Stimulated activated CD8-positive, alpha-beta memory T cell treated with anti-CD3 and anti-CD28 coated beads, Interleukin-12 subunit alpha, Interleukin-12 subunit beta, amount 100 ng/mL, for 1 hour (primary cell): ENCODE data around the gene PHF12.
"Not testable (repeated sequence)": the region's sequence is repeated elsewhere in the genome, so short reads cannot be mapped to it uniquely, and the experiment has no call there.

Experiments
- DNase-seq: peaks from one replicate; pipeline ENCODE4 v3.0.0-alpha.2; 2020; ENCODE audit warnings: low read depth

PHF12 gene

DNA sequence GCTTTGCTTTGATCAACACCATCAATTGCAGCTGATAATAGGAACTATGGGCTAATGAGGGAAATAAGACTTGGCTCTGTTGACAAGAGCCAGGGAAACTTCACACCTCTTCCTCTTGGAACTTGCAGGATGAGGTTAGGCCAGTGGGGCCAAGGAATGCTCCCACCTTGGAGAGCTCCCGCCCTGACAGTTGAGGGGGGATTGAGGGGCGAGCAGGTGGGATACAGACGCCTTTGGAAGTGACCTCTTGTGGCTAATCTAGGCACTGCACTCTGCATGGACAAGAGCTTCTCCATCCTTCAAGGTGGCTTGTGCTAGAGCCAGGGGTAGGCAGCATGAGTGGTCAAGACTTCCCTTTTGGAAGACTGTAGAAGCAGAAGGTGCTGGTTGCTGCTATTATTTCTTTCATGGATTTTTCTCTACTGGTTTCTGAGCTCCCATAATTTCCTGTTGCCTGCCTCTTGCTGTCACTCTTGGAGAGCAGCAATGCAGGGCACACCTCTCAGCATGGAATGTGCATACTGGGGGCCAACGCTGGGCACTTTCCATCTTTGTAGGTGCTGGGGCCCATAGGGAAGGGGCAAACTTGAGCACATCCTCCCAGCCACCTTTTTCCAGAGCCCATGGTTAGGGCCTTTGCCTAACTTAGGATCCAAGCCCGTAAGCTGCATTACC lies 2.3 kb upstream of the PHF12 start:
- DNase-seq: peak; percentile 25

DNA sequence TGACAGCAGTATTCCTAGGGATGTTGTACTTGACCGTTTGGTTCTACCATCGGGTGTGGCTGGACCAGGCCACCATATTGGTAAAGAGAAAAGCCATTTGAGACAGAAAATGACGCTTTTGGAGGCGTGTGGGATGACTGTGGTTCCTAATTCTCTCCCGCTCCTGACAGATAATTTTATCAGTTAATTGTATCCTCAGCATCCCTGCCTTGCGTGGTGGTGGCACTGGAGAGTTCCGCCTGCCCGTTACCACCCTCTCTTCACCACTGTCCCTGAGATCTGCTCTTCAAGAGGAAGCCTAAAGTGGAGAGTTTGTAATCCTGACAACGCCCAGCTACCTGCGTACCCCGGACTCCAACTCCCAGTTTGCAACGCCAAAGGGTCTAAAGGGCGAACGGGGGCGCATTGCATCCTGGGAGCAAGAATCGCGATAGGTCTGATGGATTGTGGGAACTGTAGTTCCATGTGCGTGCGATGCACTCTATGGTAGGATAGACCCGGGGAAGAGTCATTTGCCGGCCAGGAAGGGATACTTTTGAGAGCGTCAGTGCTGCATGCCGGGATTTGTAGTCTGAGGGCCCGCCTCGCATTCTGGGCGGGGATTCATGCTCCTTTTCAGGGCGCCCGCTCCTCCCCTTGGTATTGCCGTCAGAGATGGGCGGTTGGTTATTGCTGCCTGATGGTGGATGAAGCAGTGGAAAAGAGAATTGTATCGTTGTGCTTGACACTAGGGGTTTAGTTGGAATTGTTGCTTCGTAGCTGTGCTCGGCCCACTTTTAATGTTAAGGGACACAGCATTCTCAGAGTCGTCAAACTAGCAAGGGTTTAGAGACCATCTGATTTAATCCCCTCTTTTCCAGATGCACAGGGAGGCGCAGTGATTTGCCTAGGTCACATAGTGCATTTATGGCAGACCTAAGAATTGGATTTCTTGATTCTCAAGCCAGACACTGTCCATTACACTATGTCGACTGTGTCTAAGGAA lies 965 bp upstream of the PHF12 start:
- DNase-seq: peak; percentile 90

DNA sequence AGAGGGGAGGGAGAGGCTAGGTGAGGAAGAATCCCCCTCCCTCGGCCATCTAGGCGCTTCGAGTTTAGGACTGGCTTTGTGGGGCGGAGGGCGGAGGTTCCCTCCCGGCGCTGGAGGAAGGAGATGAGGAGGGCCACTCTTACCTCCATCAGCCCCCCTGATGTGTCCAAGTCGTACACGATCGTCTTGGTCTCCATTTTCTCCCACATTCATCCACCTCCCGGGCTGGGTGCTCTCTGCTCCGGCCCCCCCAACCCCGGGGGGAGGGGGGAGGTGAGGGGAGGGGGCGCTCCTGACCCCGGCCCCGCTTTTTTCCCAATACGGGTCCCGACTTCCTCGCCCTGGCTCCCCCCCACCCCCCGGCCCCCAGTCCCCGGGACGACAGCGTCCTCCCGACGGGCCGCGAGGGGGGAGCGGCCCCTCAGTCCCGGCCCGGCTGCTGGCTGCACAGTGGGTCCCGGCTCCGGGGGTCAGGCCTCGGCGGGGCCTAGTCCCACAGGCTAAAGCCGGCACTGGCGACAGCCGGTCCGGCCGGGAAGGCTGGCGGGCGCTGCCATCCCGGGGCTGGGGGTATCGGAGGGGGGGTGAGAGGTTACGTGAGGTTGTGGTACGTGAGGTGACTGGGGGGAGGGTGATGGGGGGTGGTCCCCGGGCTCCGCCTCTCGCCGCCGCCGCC lies 428 bp downstream of the PHF12 start:
- DNase-seq: no peak

DNA sequence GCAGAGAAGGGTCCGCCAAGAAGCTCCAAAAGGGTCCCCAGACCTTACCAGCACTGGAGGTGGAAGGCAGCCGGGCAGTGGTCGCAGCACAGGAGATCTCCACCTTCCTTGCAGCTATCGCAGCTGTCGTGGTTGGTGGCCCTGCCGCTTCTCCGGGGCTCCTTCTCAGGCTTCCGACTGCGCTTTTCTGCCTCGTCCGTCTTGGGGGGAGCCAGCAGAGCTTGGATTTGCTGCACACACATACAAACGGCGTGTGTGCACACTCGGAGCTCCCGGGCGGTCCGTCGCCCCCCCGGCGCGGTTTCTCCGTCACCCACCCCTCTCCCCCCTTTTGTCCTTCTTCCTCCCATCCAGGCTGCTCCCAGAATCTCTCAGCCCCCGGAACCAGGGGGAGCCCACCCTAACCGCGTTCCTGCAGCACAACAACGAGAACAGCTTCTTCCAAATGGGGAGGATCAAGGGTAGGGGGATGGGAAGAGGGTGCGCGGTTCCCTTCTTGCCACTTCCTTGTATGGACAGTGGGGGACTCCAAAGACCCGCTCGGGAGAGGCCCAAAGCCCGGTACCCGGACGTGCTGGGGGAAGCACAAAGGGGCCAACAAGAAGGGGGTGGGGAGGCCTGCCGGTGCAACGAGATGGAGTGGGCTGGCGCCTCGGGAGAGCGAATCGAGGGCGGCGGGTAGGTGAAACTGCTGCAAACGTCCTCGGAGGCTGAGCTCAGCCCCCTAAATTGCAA lies 1.1 kb downstream of the PHF12 start:
- DNase-seq: peak; percentile 30

GRCh38 chr17:28949185-28950016 lies 1.9 kb downstream of the PHF12 start:
- peak; percentile 20 for DNase-seq

DNA sequence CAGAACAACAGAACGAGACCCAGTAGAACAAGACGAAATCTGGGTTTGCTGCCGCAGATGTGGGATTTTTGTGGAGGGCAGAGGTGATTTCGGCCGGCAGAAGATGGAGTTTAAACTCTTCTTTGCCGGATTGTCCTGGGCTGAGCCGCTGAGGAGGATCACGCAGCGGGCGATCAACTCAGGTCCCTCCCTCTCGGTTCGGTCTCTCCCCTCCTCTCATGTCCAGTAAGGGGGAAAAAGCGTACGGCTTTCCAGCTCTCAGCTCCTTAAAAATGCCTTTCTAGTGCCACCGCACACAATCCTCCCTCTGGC lies 2.5 kb downstream of the PHF12 start:
- no peak for DNase-seq

DNA sequence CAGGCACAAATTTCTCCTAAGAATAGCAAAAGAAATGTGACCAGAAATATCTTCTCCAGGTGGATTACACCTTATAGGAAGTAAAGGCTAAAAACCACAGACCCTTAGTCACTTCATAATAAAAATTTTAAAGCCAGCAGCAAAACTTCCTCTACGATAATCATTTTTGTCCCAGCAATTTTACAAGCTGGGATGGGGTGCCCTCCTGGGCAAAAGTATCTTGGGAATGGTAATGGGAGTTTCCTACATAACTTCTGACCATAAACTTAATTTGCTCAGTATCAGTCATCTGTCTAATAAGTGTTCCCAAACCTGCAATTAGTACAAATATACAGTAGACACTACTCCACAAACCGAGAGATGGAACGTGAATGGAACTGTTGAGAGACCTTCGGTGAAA lies 3.0 kb downstream of the PHF12 start:
- DNase-seq: no peak

DNA sequence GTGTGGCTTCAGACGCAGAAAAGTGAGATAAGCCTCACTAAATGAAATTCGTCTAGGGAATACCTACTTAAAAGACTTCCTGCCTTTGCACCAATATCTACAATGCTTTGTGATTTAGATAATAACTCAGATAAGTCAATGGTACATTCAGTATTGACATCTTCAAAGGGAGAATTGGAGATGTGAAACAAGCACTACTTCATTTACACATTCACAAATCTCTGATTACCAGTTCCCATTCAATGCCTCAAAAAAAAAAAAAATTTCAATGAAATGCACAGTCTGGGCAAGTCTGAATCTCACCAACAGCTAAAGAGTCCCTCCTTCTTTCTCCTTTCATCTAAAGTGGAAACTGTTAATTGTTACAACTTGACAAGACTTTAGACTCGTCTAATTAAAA lies 3.7 kb downstream of the PHF12 start:
- no peak for DNase-seq

DNA sequence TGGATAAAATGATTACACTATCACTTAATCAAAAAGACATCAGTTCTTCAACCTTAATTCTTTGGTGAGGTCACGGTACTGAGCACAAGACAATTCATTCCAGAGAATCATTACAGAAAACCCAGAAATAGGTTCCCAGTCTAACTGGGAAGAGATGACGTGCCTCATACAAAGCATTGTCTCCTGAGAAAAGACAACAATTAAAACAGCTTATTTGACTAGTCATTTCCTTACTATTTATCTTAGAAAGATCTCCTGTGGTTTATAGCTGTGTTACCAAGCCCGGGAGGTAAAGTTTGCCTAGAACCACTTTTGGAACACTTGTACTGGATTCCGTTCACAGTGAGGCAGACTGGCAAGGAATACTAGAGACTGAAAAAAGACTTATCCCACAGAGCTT lies 5.1 kb downstream of the PHF12 start:
- DNase-seq: no peak

DNA sequence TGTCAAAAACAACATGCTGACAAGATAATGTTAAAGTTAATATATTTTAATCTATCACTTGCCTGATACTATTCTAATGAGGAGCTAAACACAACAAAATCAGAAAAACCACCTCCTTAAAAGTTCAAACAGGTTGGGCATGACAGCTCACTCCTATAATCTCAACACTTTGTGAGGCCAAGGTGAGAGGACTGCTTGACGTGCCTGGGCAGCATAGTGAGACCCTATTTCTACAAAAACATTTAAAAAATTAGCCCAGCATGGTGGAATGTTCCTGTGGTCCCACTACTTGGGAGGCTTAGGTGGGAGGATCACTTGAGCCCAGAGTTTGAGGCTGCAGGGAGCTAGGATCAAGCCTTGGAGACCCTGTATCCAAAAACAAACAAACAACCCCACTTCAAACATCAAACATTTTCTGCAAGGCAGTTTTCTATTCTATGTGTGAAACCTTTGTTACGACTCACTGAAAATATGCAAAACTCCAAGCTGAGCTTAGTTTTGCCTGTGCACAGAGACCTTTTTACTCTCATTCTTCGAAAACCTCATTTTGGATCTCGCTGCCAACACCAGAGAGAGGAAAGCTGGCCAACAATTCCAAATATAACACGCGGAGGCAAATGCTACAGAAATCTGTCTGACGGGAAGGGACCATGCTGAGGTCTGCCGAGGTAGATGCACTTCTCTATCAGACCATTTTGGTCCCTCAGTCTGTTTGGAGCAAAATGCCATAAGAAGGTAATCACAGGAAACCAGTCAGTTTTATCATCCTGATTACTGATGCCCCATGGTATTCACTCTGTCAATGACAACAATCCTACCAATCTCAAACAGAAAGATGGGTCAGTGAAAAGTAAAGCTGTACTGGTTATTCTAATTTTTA lies 6.2 kb downstream of the PHF12 start:
- no peak for DNase-seq

GRCh38 chr17:28944343-28944742 lies 7.0 kb downstream of the PHF12 start:
- no peak for DNase-seq

DNA sequence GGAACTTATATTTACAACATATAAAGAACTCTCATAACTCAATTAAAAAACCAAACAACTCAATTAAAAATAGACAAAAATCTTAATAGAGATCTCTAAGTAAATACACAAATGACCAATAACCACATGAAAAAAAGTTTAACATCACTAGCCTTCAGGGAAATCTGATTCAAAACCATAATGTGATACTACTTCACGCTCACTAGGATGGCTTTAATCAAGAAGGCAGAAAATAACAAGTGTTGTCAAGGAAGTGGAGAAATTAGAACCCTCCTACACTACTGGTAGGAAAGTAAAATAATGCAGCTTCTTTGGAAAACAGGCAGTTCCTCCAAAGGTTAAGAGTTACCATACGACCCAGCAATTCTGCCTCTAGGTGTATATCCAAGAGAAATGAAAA lies 8.4 kb downstream of the PHF12 start:
- no peak for DNase-seq

DNA sequence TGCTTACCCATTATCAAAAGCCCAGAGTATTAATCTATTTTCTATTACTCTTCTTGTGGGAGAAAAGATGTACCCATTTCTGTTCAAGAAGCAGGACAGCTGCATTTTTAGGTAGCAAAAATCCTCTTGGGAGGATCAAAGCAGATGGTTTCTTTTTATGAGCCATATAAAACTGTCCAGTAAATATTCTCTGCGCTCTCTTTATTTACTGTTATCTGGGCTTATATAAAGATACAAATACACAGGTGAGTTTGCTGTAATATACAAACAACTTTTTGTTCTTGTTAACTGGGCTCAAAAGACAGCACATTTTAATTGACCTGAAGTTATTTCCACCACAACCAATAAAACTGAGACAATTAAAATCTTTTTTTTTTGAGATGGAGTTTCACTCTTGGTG lies 10.1 kb downstream of the PHF12 start:
- DNase-seq: no peak

GRCh38 chr17:28940675-28941074 lies 10.6 kb downstream of the PHF12 start:
- no peak for DNase-seq

DNA sequence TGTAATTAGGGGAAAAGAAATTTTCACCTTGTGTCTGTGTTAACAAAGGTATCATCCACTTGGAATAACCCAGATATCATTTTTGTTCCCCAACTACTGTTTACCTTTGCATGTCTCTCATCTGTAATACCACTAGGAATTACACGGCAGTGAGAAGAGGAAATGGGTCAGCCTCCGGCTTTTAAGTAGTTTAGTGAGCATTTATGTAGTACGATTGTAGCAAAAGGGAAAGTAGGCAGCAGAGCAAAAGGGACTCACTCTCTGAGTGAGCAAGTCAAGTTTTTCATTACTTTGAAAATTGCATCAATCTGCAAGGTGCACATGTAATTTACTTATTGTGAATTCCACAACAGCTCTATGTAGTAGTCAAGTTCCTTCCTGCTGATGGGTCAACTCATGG lies 11.2 kb downstream of the PHF12 start:
- no peak for DNase-seq

DNA sequence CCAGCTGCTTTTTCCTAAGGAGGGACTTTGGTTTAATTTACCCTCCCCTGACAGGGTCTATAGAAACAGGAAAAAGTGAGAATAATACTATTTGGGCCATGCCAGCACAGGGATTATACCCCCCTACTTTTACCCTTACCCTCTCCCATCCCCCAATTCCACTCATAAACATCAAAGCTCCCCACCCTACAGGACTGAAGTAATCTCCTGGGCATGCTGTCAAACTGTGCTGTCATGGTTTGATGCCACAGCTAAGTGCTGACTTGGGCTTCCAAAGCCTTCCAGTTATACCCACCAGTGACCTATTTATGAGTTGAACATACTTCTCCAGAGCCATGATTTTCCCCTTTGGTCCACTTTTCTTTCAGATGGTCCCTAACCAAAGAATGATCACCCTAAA lies 12.8 kb downstream of the PHF12 start:
- no peak for DNase-seq

DNA sequence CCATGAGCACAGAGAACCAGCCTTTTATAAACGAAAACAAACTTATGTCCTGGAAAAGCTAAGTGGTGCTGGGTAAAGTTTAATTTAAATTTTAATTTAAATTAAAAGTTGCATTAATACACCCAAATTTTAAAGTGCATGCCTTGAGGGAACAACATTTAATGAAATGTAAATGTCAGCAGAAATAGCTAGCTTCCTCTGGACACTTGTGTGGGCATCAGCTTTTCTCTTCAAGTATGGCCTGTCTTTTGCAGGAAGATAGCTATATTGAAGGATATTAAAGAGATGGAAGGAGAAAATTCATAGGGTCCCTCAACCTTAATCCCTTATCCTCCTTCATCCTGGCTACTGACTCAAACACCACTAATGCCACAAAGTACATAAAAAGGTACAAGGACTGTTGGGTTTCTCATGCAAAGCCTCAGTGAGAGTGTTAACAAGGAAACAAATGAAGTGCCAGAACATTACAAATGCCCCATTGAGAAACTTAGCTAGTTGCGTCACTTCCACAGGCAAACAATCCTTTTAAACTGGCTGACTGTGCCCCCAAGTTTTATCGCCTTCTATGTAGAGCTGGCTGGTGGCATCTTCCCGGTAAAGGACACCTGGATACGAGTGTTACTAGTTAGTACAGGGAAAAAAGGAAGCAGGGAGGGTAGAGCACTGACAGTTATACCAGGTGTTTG lies 14.1 kb downstream of the PHF12 start:
- no peak for DNase-seq

GRCh38 chr17:28935744-28936460 lies 15.4 kb downstream of the PHF12 start:
- no peak for DNase-seq

GRCh38 chr17:28934508-28934907 lies 16.8 kb downstream of the PHF12 start:
- not testable (repeated sequence) for DNase-seq
